ENCODE results near the gene TMEM44. TPM values are rescaled to one million over a fixed set of nuclear protein-coding genes. Genes with fewer than 3 reads are reported as not detected.

Gene TMEM44
- total RNA-seq, 1 experiment from 2014 or later = 70.1 TPM

- ATAC-seq = no peak
- POLR2A ChIA-PET = interaction anchor here (0.6 kb wide), 1 partner anchor 448 kb away, joined by 4 read pairs; no protein-coding TSS in a partner anchor
Measured at GRCh38 chr3:194584320-194584776, 48.9 kb downstream of the TMEM44 start.

More at GRCh38 chr3:194584320-194584776, 48.9 kb downstream of the TMEM44 start:
- Histone ChIP-seq H3K27ac (ENCODE audit: low read length) (peak overlapping the region; percentile 98), H3K27me3 (ENCODE audit: control insufficient read depth, insufficient read depth, low read length) (no peaks in the 10 kb centered on the region), H3K36me3 (ENCODE audit: control insufficient read depth, insufficient read depth, low read length) (peaks cover 4% of the 10 kb centered on the region; the same call in 1 of the 2 replicates), H3K4me3 (ENCODE audit: low read depth in 2 of 2, low read length in 2 of 2) (peak overlapping the region; percentile 74 to 93), H3K9me3 (ENCODE audit: control insufficient read depth, insufficient read depth, low read depth, low read length) (no peaks in the 10 kb centered on the region), H3K4me1 (ENCODE audit: control insufficient read depth, insufficient read depth, low read length) (peaks cover 21% of the 10 kb centered on the region)
- intact Hi-C loops (cut with micrococcal nuclease; ENCODE audit: unreplicated experiment) (no loop called here), in situ Hi-C loops (cut with HindIII; ENCODE audit: low pct_unique_long_range_greater_than_20kb, low sequenced_read_pairs) (no loop called here)
- no TSS peak for BruUV-seq (replicated peaks)
- TF ChIP-seq CTCF (IDR thresholded peaks at IDR 0.05) (no peak), POLR2AphosphoS5 (IDR thresholded peaks at IDR 0.05; ENCODE audit: low read depth, low read length) (no peak), REST (IDR thresholded peaks at IDR 0.05; ENCODE audit: insufficient read depth in 1 of 2, low read depth in 2 of 2, low read length in 1 of 2) (no peak), TCF7L2 (IDR thresholded peaks at IDR 0.05; ENCODE audit: low read depth, low read length) (no peak), SIN3A (IDR thresholded peaks at IDR 0.05; ENCODE audit: borderline replicate concordance, insufficient read depth, low read depth, low read length) (no peak)
- CTCF ChIA-PET = interaction anchor here (1.0 kb wide), 1 partner anchor 10 kb away, joined by 3 read pairs; no protein-coding TSS in a partner anchor
- no peak for DNase-seq (ENCODE audit: low read depth, low spot score)
